Measurements from ENCODE around the gene CCND2.

GRCh38 chr12:4282103-4282891, 8.7 kb downstream of the CCND2 start:
- TF ChIP-seq POLR2AphosphoS5 (IDR thresholded peaks at IDR 0.05) (no peak), POLR2A (IDR thresholded peaks at IDR 0.05) (no peak)
